HEK293 (cell line): Measurements from ENCODE around the gene PTGIR.

ENCODE experiments used
- CTCF ChIA-PET: fragments of 350-600 bp; formaldehyde crosslinking; extraction: SDS; loops from one replicate; lab custom pipeline; 2021; ENCODE audit warnings: antibody characterized with exemption; lab: Yijun Ruan, JAX
- POLR2A ChIA-PET: fragments of 300-600 bp; formaldehyde crosslinking; extraction: SDS; loops from one replicate; lab custom pipeline; 2020; ENCODE audit warnings: antibody characterized with exemption, inconsistent platforms; lab: Yijun Ruan, JAX
- H3K27ac ChIP-seq: fragments of 200-500 bp; sonication (Bioruptor generic); 2 replicates; pipeline ENCODE4 v1.5.1; 2014; ENCODE audit warnings: low read depth, low read length, control low read depth, inconsistent platforms; ENCODE audit errors: extremely low read depth
- H3K36me3 ChIP-seq, 2 experiments: fragments of 200-500 bp in 1 of 2; sonication (Bioruptor generic) in 1 of 2; 1 replicate in 1 of 2; 2 replicates in 1 of 2; pipeline ENCODE4 v1.5.1; 2014 to 2017; ENCODE audit warnings: inconsistent platforms in 2 of 2, low read length in 2 of 2; ENCODE audit not compliant: control insufficient read depth in 2 of 2, insufficient read depth in 1 of 2
- H3K4me1 ChIP-seq: fragments of 200-500 bp; sonication (Bioruptor generic); 2 replicates; pipeline ENCODE4 v1.5.1; 2014; ENCODE audit warnings: mild to moderate bottlenecking, low read length, inconsistent platforms; ENCODE audit not compliant: control insufficient read depth, insufficient read depth
- H3K4me3 ChIP-seq: 2 replicates; pipeline ENCODE4 v1.5.1; 2011; ENCODE audit warnings: low read depth, mild to moderate bottlenecking, control low read depth, low read length, moderate library complexity
- H3K9me3 ChIP-seq: fragments of 200-500 bp; sonication (Bioruptor generic); 2 replicates; pipeline ENCODE4 v1.5.1; 2014; ENCODE audit warnings: low read depth, low read length, inconsistent platforms; ENCODE audit not compliant: control insufficient read depth, insufficient read depth
- ATF2 ChIP-seq: fragments of 450-650 bp; formaldehyde crosslinking; IDR thresholded peaks from 2 replicates; pipeline ENCODE4 v1.5.1; 2016; ENCODE audit warnings: missing biosample characterization, missing genetic modification characterization, low read depth
- ELK4 ChIP-seq: IDR thresholded peaks from 2 replicates; pipeline ENCODE4 v1.6.1; 2011; ENCODE audit warnings: mild to moderate bottlenecking, low read depth, low read length, borderline replicate concordance
- FEZF1 ChIP-seq: fragments of 450-650 bp; formaldehyde crosslinking; IDR thresholded peaks from 2 replicates; pipeline ENCODE4 v1.5.1; 2016; ENCODE audit warnings: missing biosample characterization, missing genetic modification characterization
- MYNN ChIP-seq: fragments of 450-650 bp; formaldehyde crosslinking; IDR thresholded peaks from 2 replicates; pipeline ENCODE4 v1.5.1; 2016; ENCODE audit warnings: missing biosample characterization, missing genetic modification characterization, borderline replicate concordance
- OSR2 ChIP-seq: fragments of 450-650 bp; formaldehyde crosslinking; IDR thresholded peaks from 2 replicates; pipeline ENCODE4 v1.5.1; 2016; ENCODE audit warnings: missing biosample characterization, missing genetic modification characterization
- SCRT2 ChIP-seq: fragments of 450-650 bp; formaldehyde crosslinking; IDR thresholded peaks from 2 replicates; pipeline ENCODE4 v1.5.1; 2016; ENCODE audit warnings: missing biosample characterization, missing genetic modification characterization
- YY1 ChIP-seq: fragments of 450-650 bp; formaldehyde crosslinking; IDR thresholded peaks from 2 replicates; pipeline ENCODE4 v1.5.1; 2018; ENCODE audit warnings: missing biosample characterization, missing genetic modification characterization
- ZBTB1 ChIP-seq: fragments of 450-650 bp; formaldehyde crosslinking; IDR thresholded peaks from 2 replicates; pipeline ENCODE4 v1.5.1; 2016; ENCODE audit warnings: missing biosample characterization, missing genetic modification characterization
- ZFP3 ChIP-seq: fragments of 450-650 bp; formaldehyde crosslinking; IDR thresholded peaks from 2 replicates; pipeline ENCODE4 v1.5.1; 2016; ENCODE audit warnings: low read depth, missing biosample characterization, missing genetic modification characterization
- ZNF175 ChIP-seq: fragments of 450-650 bp; formaldehyde crosslinking; IDR thresholded peaks from 2 replicates; pipeline ENCODE4 v1.5.1; 2016; ENCODE audit warnings: missing biosample characterization, missing genetic modification characterization
- ZNF18 ChIP-seq: fragments of 450-650 bp; formaldehyde crosslinking; IDR thresholded peaks from 2 replicates; pipeline ENCODE4 v1.5.1; 2016; ENCODE audit warnings: missing biosample characterization, missing genetic modification characterization
- ZNF19 ChIP-seq: fragments of 450-650 bp; formaldehyde crosslinking; IDR thresholded peaks from 2 replicates; pipeline ENCODE4; 2016; ENCODE audit warnings: missing biosample characterization, missing genetic modification characterization, low read depth
- ZNF426 ChIP-seq: fragments of 450-650 bp; formaldehyde crosslinking; IDR thresholded peaks from 2 replicates; pipeline ENCODE4 v1.5.1; 2017; ENCODE audit warnings: missing biosample characterization, missing genetic modification characterization, mild to moderate bottlenecking, inconsistent platforms, moderate library complexity
- ZNF473 ChIP-seq: fragments of 450-650 bp; formaldehyde crosslinking; IDR thresholded peaks from 2 replicates; pipeline ENCODE4 v1.5.1; 2017; ENCODE audit warnings: missing biosample characterization, missing genetic modification characterization
- ZNF501 ChIP-seq: fragments of 450-650 bp; formaldehyde crosslinking; IDR thresholded peaks from 2 replicates; pipeline ENCODE4 v1.5.1; 2016; ENCODE audit warnings: missing biosample characterization, missing genetic modification characterization
- ZNF513 ChIP-seq: fragments of 450-650 bp; IDR thresholded peaks from 2 replicates; pipeline ENCODE4 v1.5.1; 2018; ENCODE audit warnings: missing biosample characterization, missing genetic modification characterization
- ZNF529 ChIP-seq: fragments of 450-650 bp; formaldehyde crosslinking; IDR thresholded peaks from 2 replicates; pipeline ENCODE4 v1.5.1; 2017; ENCODE audit warnings: missing genetic modification characterization, missing biosample characterization; ENCODE audit not compliant: insufficient replicate concordance
- ZNF548 ChIP-seq: fragments of 450-650 bp; formaldehyde crosslinking; IDR thresholded peaks from 2 replicates; pipeline ENCODE4 v1.5.1; 2016; ENCODE audit warnings: missing biosample characterization, missing genetic modification characterization
- ZNF561 ChIP-seq: fragments of 450-650 bp; IDR thresholded peaks from 2 replicates; pipeline ENCODE4 v1.5.1; 2018; ENCODE audit warnings: missing biosample characterization, missing genetic modification characterization, borderline replicate concordance
- ZNF701 ChIP-seq: fragments of 450-650 bp; formaldehyde crosslinking; IDR thresholded peaks from 2 replicates; pipeline ENCODE4 v1.5.1; 2016; ENCODE audit warnings: missing biosample characterization, missing genetic modification characterization

The PTGIR gene

GRCh38 chr19:46665072-46665471 lies 40.2 kb upstream of the PTGIR start:
- Histone ChIP-seq H3K36me3 (no peaks in the 10 kb centered on the region; a peak in 1 of 3 replicates), H3K9me3 (no peaks in the 10 kb centered on the region), H3K27ac (no peak overlapping the region), H3K4me1 (peaks cover 11% of the 10 kb centered on the region), H3K4me3 (no peak overlapping the region)
- ChIA-PET POLR2A (interaction anchor here (0.7 kb wide), 1 partner anchor 214 kb away, joined by 3 read pairs; no protein-coding TSS in a partner anchor), CTCF (interaction anchor here (1.0 to 7.6 kb wide), 3 partner anchors 49 to 135 kb away, joined by 3 to 327 read pairs (median 4); no protein-coding TSS in a partner anchor)
- TF ChIP-seq ZNF529 (tag by site-specific recombination), result no peak
- TF ChIP-seq YY1 (tag by site-specific recombination), result no peak
- no peak for TF ChIP-seq ZNF561 (tag by site-specific recombination)
- TF ChIP-seq ZNF175 (tag by site-specific recombination), result no peak
- no peak for TF ChIP-seq OSR2 (tag by site-specific recombination)
- TF ChIP-seq ZNF513, result no peak
- no peak for TF ChIP-seq ZNF19 (tag by site-specific recombination)
- TF ChIP-seq ZNF701 (tag by site-specific recombination), result no peak
- TF ChIP-seq ZBTB1, result no peak
- TF ChIP-seq ZFP3 (tag by site-specific recombination), result no peak
- TF ChIP-seq FEZF1 (tag by site-specific recombination), result no peak
- no peak for TF ChIP-seq ELK4
- TF ChIP-seq SCRT2 (tag by site-specific recombination), result no peak
- TF ChIP-seq ZNF548 (tag by site-specific recombination), result no peak
- no peak for TF ChIP-seq ZNF501 (tag by site-specific recombination)
- no peak for TF ChIP-seq ATF2 (tag by site-specific recombination)
- TF ChIP-seq ZNF473 (tag by site-specific recombination), result no peak
- no peak for TF ChIP-seq ZNF18 (tag by site-specific recombination)
- no peak for TF ChIP-seq ZNF426
- TF ChIP-seq MYNN (tag by site-specific recombination), result no peak
- TF ChIP-seq, all 188 proteins: peak for 0
